ENCODE measurements around the gene KCNA10.

The KCNA10 gene

DNA sequence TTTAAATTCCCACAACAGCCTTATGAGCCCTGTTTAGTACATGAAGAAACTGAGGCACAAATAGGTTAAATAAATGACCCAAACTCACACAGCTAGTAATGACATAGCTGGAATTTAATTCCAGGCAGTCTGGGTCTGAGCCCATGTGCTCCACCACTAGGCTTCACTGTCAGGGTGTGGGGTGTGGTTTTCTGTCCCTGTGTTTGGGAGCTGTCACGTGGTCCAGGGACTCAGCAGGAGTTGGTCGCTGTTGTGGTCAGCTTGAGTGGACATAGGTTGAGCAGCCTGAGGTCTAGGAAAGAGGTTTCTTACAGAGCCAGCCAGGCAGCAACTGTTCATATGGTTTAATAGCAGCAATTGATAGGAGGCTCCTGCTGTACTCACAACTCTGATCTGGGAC lies 28.0 kb upstream of the KCNA10 start:
- Histone ChIP-seq H3K4me1 (no peaks in the 10 kb centered on the region), H3K27me3 (ENCODE audit: low read depth) (no peaks in the 10 kb centered on the region), H3K4me3 (no peak overlapping the region), H3K9me3 (no peaks in the 10 kb centered on the region), H3K36me3 (replicated peaks) (no peaks in the 10 kb centered on the region)
- in situ Hi-C loops (cut with MboI; ENCODE audit: low sequenced_read_pairs), result no loop called here
- no peak for DNase-seq (ENCODE audit: low spot score in 2 of 2)

DNA sequence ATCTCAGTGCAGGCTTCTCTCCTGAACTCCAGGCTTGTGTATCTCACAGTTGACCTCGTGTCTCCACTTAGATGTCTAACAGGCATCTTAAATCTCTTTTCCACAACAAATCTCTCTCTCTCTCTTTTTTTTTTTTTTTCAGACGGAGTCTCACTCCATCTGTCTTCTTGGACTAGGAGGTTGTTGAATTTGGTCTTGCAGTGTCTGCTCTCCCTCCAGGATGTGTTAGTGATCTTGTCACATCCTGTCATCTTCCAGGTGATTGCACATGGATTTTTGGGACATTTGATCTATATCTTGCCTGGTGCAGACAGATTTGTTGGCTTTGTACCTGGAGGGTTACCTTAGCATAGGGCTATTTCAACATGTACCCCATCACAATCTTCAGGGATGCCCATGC lies 26.5 kb upstream of the KCNA10 start:
- in situ Hi-C loops (cut with MboI; ENCODE audit: low sequenced_read_pairs), result no loop called here
- Histone ChIP-seq H3K4me1 (no peaks in the 10 kb centered on the region), H3K9me3 (no peaks in the 10 kb centered on the region), H3K27me3 (ENCODE audit: low read depth) (no peaks in the 10 kb centered on the region; the same call in 1 of the 2 replicates), H3K4me3 (no peak overlapping the region), H3K36me3 (replicated peaks) (no peaks in the 10 kb centered on the region)
- no peak for DNase-seq (ENCODE audit: low spot score in 2 of 2)

DNA sequence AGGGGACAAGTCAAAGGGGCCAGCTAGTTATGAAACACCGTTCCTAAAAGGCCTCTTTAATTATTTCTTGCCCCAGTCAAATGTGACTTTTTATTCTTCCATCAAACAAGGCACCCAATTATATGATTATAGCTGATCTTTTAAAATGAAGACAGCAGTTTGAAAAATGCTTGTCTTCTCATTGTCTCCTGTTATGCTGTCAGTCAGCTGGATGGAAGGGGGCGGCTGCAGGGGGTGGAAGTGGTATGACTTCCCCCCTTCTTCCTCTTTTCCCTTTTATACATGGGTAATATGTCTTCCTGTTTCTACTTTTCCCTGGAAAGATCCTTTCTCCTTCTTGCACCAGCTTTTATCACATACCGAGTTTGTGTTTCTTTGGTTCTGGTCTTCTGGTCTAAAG lies 25.8 kb upstream of the KCNA10 start:
- H3K27me3 ChIP-seq (ENCODE audit: low read depth), result no peaks in the 10 kb centered on the region; the same call in 1 of the 2 replicates
- in situ Hi-C loops (cut with MboI; ENCODE audit: low sequenced_read_pairs), result no loop called here
- no peak overlapping the region for H3K4me3 ChIP-seq

DNA sequence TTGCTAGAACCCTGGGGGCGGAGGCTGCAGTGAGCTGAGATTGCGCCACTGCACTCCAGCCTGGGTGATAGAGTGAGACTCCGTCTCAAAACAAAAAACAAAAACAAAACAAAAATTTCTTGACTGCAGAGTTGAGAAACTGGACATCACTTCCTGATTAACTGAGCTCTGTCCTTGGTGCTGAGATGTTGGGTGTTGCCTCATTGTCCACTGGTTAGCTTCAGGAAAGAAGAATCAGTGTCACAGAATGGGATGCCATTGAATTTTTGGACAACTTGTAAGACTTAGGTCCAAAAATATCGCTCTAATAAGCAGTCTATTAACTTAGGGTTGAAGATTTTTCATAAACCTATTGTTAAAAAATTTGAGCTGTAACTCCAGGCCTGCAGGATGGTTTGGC lies 23.8 kb upstream of the KCNA10 start:
- H3K4me3 ChIP-seq, result no peak overlapping the region
- no peaks in the 10 kb centered on the region for H3K4me1 ChIP-seq
- peak in 1 of 2 experiments; percentile 22 for DNase-seq (ENCODE audit: low spot score in 2 of 2)
- no peaks in the 10 kb centered on the region for H3K36me3 ChIP-seq (replicated peaks)
- no peaks in the 10 kb centered on the region; the same call in 1 of the 2 replicates for H3K27me3 ChIP-seq (ENCODE audit: low read depth)
- no peaks in the 10 kb centered on the region for H3K9me3 ChIP-seq
- in situ Hi-C loops (cut with MboI; ENCODE audit: low sequenced_read_pairs), result no loop called here

More for the DNA sequence above, 25.8 kb upstream of the KCNA10 start:
- no peaks in the 10 kb centered on the region for H3K9me3 ChIP-seq
- no peak for DNase-seq (ENCODE audit: low spot score in 2 of 2)
- H3K4me1 ChIP-seq, result no peaks in the 10 kb centered on the region
- H3K36me3 ChIP-seq (replicated peaks), result no peaks in the 10 kb centered on the region

DNA sequence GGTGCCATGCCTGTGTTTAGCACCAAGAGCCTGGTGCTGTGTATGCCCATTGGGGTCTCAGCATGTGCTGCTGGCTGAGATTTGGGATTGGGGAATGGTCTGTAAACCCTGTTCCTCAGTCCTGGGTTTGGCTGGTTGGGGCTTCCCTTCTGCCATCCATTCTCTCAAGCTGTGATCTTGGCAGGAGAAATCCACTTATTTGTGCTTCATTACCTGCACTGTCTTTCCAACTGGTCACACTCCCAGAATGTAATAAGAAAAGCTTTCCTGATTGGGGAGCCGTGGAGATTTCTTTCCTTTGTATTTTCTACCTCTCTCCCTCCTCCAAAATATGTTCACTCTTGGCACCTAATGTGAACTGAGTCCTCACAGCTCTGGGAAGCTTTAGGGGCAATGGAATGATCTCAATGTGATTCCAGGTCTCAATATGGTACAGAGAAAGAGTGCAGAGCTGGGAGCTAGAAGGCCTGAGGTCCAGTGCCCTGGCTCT lies 23.0 kb upstream of the KCNA10 start:
- Histone ChIP-seq H3K36me3 (replicated peaks) (no peaks in the 10 kb centered on the region), H3K9me3 (no peaks in the 10 kb centered on the region), H3K4me1 (no peaks in the 10 kb centered on the region), H3K27me3 (ENCODE audit: low read depth) (no peaks in the 10 kb centered on the region; the same call in 1 of the 2 replicates), H3K4me3 (no peak overlapping the region)
- DNase-seq (ENCODE audit: low spot score in 2 of 2), result no peak
- in situ Hi-C loops (cut with MboI; ENCODE audit: low sequenced_read_pairs), result no loop called here

DNA sequence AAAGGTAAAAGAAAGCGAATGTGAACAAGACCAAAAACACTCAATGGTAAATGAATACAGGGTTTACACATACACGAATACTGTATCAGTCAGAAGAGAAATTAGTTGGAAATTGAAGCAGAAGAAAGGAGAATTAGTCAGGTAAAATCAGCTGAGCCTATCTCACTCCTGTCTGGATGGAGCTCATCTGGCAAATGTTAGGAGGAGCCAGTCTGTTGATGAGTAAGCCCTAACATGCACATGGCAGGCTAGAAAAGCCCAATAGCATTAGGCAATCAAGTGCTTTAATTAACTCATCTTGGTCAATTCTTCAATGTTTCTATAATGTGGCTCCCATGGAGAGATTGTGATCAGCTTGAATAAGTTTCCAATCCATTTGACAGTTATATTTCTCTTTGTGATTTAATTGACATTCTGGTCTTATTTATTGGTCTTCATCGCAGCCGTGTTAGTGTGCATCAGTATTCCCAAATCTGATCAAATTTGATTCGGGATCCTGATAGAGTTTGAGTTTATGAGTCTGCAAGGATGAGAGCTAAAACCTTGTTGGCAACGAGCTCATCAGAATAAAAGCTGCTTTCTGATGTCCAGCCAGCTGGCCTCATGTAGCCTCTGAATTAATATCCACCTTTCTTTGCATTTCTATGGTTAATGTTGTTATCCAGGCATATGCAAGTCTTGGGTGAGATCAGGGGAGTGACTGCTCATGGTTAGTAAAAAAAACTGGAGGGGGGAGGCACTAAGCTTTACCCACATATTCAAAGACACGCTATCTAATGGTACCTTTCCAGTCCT lies 22.1 kb upstream of the KCNA10 start:
- no peaks in the 10 kb centered on the region for H3K9me3 ChIP-seq
- no peaks in the 10 kb centered on the region for H3K4me1 ChIP-seq
- DNase-seq (ENCODE audit: low spot score in 2 of 2), result no peak
- in situ Hi-C loops (cut with MboI; ENCODE audit: low sequenced_read_pairs), result no loop called here
- no peaks in the 10 kb centered on the region; the same call in 1 of the 2 replicates for H3K27me3 ChIP-seq (ENCODE audit: low read depth)
- no peaks in the 10 kb centered on the region for H3K36me3 ChIP-seq (replicated peaks)
- H3K4me3 ChIP-seq, result no peak overlapping the region

DNA sequence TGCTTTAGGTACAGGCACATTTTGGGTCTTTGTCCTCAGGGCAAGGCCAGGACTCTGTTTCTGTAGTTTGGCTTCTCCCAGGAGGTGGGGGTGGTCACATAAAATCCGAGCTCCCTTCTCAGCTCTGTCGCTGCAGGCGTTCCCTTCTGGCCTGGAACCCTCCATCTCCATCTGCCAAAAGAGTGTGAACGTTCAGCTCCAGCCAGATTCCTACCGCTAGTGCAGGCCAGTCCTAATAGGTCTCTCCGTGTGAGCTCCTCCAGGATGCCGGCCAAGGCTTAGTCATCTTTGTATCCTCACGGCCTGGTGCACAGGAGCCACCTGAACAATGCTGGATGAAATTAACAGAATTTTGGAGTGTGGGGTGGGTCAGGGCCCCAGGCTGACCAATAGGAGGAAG lies 19.9 kb upstream of the KCNA10 start:
- in situ Hi-C loops (cut with MboI; ENCODE audit: low sequenced_read_pairs), result no loop called here
- Histone ChIP-seq H3K27me3 (ENCODE audit: low read depth) (no peaks in the 10 kb centered on the region; the same call in 1 of the 2 replicates), H3K36me3 (replicated peaks) (no peaks in the 10 kb centered on the region), H3K4me3 (no peak overlapping the region), H3K9me3 (no peaks in the 10 kb centered on the region), H3K4me1 (no peaks in the 10 kb centered on the region)
- no peak for DNase-seq (ENCODE audit: low spot score in 2 of 2)

DNA sequence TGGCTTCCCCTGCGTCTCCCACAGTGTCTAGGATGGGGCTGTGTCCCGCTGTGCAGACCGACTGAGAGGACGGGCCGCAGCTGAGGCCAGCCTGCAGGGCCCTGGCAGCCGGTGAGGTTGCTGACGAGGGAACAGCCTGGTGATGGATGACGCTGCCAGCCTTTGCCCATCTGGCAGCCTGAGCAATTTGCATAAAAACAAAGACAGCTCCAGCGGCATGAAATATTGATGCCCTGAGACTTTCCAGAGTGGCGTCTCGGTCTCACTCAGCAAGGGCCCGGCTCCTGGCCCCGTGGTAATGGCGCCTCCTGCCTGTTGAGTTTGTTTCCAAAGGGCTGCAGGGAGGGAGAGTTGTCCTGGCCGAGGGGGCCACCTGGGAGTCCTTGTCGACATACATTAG lies 19.1 kb upstream of the KCNA10 start:
- Histone ChIP-seq H3K4me3 (no peak overlapping the region), H3K36me3 (replicated peaks) (no peaks in the 10 kb centered on the region), H3K27me3 (ENCODE audit: low read depth) (no peaks in the 10 kb centered on the region; the same call in 1 of the 2 replicates), H3K9me3 (no peaks in the 10 kb centered on the region), H3K4me1 (no peaks in the 10 kb centered on the region)
- no peak for DNase-seq (ENCODE audit: low spot score in 2 of 2)
- in situ Hi-C loops (cut with MboI; ENCODE audit: low sequenced_read_pairs), result no loop called here

DNA sequence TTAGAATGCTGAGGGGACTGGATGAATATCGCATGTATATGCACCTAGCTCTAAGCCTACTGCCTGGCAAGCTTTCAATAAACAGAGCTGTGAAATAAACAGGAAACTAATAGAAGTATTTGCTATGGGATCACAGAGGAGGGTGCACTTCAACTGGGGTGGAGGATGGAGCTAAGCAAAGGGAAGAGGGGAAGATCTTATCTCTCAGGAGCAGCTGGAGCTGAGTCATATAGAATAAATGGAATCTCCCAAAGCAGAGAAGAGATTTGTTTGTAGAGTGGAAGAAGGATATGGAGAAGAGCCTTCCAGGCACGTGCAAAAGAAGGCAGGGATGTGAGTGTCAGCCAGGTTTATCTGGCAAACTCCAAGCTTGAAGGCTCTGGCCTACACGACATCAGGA lies 17.0 kb upstream of the KCNA10 start:
- in situ Hi-C loops (cut with MboI; ENCODE audit: low sequenced_read_pairs), result no loop called here
- Histone ChIP-seq H3K36me3 (replicated peaks) (no peaks in the 10 kb centered on the region), H3K9me3 (no peaks in the 10 kb centered on the region), H3K27me3 (ENCODE audit: low read depth) (no peaks in the 10 kb centered on the region; the same call in 1 of the 2 replicates), H3K4me1 (no peaks in the 10 kb centered on the region), H3K4me3 (no peak overlapping the region)
- no peak for DNase-seq (ENCODE audit: low spot score in 2 of 2)

DNA sequence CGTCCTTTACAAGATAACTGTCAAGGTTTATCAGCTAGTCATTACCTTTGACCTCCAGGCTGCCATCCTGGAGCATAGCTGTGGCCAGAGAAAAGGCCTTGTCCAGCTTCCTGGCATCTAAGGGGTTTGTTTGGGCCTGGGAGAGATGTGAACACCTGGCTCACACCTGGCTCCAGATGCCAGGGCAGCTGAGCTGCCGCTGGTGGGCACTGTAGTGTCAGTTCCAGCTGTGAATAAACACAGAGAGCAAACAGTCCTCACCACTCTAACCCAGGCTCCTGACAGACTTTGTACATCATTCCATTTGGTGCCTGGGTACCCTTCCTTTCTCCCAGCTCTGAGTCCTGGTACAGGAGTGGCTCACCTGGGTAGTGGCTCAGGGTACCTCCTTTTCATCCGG lies 14.3 kb upstream of the KCNA10 start:
- in situ Hi-C loops (cut with MboI; ENCODE audit: low sequenced_read_pairs), result no loop called here

DNA sequence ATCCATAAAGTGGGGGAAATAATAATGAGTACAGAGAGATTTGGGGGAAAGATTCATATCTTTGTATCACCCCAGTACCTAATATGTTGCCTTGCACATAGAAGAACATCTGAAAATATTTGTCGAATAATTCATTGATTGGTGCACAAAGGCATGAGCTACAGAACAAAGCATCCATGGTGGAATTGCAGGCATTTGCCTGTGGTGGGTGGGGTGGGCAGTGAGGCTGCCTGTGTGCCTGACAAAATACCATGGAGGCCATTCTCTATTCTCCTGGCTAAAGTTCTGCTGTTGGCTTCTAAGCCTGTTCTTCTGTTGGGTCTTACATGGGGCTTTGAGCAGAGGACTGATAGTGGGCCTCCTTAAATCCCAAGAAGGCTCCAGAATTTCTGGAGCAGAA lies 10.0 kb upstream of the KCNA10 start:
- no peaks in the 10 kb centered on the region for H3K4me1 ChIP-seq
- in situ Hi-C loops (cut with MboI; ENCODE audit: low sequenced_read_pairs), result loop anchor here (10.0 kb wide), 2 partner anchors 86 to 256 kb away; no protein-coding TSS in a partner anchor
- H3K9me3 ChIP-seq, result no peaks in the 10 kb centered on the region
- H3K4me3 ChIP-seq, result no peak overlapping the region
- no peaks in the 10 kb centered on the region for H3K36me3 ChIP-seq (replicated peaks)
- no peak for DNase-seq (ENCODE audit: low spot score in 2 of 2)
- H3K27me3 ChIP-seq (ENCODE audit: low read depth), result no peaks in the 10 kb centered on the region

More for the DNA sequence above, 14.3 kb upstream of the KCNA10 start:
- no peak overlapping the region for H3K4me3 ChIP-seq
- H3K4me1 ChIP-seq, result no peaks in the 10 kb centered on the region
- H3K9me3 ChIP-seq, result no peaks in the 10 kb centered on the region
- no peak for DNase-seq (ENCODE audit: low spot score in 2 of 2)
- no peaks in the 10 kb centered on the region for H3K36me3 ChIP-seq (replicated peaks)
- H3K27me3 ChIP-seq (ENCODE audit: low read depth), result no peaks in the 10 kb centered on the region

DNA sequence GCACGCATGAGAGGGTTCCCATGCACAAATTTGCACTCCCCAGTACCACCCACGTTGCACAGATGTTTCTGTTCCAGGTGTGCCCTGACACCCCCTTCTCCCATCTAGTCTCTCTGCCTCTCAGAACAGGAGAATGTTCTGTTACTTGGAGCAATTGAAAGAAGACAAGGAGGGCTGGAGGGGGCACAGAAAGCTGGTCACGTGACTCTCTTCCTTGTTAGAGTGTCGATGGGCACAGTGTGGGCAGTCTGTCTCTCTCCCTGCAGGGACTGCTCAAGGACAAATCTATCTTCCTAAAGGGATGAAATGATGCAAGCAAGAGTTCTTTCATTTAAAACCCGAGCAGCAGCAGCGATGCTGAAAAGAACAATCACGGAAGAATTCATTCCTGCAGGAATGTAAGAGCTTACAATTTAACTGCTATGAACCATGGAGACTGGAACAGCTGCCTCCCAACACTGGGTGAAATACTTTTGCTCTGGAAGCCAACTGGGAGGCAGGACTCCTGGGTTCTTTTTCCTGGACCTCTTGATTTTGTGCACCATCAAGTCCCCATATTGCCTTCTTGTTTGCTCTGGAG lies 7.3 kb upstream of the KCNA10 start:
- Histone ChIP-seq H3K27me3 (ENCODE audit: low read depth) (0 out of 2 replicates have a peak, but pooled peaks cover 4% of the 10 kb centered on the region), H3K9me3 (no peaks in the 10 kb centered on the region), H3K36me3 (replicated peaks) (no peaks in the 10 kb centered on the region), H3K4me3 (no peak overlapping the region), H3K4me1 (no peaks in the 10 kb centered on the region)
- DNase-seq (ENCODE audit: low spot score in 2 of 2), result no peak
- in situ Hi-C loops (cut with MboI; ENCODE audit: low sequenced_read_pairs), result loop anchor here (10.0 kb wide), 2 partner anchors 89 to 259 kb away; no protein-coding TSS in a partner anchor

DNA sequence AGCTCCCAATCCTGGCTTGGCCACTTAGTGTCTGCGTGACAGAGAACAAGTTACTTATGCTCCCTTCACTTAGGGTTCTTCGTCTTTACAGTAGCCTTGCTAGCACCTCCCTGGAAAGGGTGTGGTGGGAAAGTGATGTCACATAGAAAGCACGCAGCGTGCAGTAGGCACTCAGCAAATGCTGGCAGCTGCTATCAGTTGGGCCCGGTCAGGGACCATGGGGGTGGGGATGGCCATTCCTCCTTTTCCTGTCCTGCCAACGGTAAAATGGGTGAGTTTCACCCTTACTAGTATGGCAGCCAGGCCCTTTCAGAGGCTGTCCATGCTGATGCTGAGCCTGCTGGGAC lies 6.2 kb upstream of the KCNA10 start:
- in situ Hi-C loops (cut with MboI; ENCODE audit: low sequenced_read_pairs), result loop anchor here (10.0 kb wide), 2 partner anchors 90 to 260 kb away; no protein-coding TSS in a partner anchor

More for the DNA sequence above, 6.2 kb upstream of the KCNA10 start:
- Histone ChIP-seq H3K4me3 (no peak overlapping the region), H3K4me1 (no peaks in the 10 kb centered on the region), H3K9me3 (no peaks in the 10 kb centered on the region), H3K27me3 (ENCODE audit: low read depth) (0 out of 2 replicates have a peak, but pooled peaks cover 8% of the 10 kb centered on the region), H3K36me3 (replicated peaks) (no peaks in the 10 kb centered on the region)
- no peak for DNase-seq (ENCODE audit: low spot score in 2 of 2)
